Stimulated activated CD8-positive, alpha-beta memory T cell treated with anti-CD3 and anti-CD28 coated beads, Interleukin-15, amount 100 ng/mL, for 48 hours (primary cell): ENCODE measurements around the gene EPHA1.
"Not testable (repeated sequence)": the region's sequence is repeated elsewhere in the genome, so short reads cannot be mapped to it uniquely, and the experiment has no call there.

Experiments
- DNase-seq, 2 donors: peaks; one replicate each; pipeline ENCODE4 v3.0.0-alpha.2; 2020; ENCODE audit warnings: low read depth in 2 of 2

The EPHA1 gene

DNA sequence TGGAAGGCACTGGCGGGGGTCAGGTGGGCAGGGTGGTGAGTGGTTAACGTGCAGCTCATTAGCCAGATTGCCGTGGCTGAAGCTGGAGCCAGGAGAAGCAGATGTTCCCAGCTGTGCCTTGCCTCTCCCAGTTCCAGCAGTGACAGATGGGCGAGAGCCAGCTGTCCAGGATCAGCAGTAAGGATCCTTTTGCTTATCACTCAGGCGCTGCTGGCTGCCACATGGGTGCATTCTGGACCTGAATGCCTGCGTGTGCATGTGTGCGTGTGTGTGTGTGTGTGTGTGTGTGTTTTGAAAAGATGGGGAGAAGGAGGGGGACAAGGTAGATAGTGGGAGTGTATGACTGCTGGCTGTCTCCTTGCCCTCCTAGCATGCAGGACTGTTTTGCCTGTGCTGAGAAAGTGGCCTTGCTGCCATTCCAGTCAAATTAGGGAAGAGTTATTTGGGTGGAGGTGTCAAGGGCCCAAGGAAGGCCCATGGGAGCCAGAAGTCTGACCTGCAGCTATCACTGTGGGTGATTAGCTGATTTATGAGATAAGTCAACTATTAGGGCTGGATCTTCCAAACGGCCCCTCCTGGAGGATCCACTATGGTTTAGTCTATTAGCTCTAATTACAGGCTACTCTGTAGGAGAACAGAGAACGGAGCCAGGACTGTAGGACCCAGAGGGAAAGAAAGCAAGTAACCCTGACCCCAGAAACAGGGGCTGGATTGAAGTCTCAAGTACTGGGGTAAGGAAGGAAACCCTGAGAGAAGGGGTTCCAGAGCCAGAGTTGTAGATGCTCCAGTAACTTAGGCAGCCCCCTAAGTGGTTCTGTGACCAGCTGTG lies 3.3 kb downstream of the EPHA1 start:
- DNase-seq, result no peak

DNA sequence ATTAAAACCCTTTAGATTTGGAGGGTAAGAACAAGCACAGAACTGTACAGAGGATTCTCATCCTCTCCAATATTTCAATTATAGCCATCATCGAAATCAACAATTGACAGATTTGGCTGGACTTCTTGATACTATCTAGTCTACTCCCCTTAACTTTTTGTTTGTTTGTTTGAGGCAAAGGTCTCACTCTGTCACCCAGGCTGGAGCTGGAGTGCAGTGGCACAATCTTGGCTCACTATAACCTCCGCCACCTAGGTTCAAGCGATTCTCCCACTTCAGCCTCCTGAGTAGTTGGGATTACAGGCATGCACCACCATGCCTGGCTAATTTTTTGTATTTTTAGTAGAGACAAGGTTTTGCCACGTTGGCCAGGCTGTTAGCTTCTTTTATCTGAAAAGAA lies 6.4 kb downstream of the EPHA1 start:
- DNase-seq, result not testable (repeated sequence)

GRCh38 chr7:143401265-143401664 lies 7.4 kb downstream of the EPHA1 start:
- no peak for DNase-seq

- DNase-seq, result no peak
These were observed 9.0 kb downstream of the EPHA1 start for GRCh38 chr7:143399642-143400041.

DNA sequence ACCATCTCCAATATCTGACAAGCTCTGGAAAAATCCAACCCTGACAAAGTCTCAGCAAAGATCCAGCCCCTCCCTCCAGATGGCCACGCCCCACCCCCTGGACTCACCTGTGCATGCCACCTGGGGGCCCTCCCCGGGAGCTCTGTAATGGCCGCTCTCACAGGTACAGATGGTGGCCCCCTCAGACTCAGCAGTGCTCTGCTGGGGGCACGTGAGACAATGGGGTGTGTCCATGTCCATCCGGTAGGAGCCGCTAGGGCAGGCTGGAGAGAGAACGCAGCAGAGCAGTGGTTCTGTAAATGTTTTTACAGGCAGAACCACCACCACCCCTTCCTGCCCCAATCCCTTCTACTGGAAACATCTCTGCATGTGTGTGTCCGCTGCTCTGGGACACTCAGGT lies 9.5 kb downstream of the EPHA1 start:
- DNase-seq, result no peak

DNA sequence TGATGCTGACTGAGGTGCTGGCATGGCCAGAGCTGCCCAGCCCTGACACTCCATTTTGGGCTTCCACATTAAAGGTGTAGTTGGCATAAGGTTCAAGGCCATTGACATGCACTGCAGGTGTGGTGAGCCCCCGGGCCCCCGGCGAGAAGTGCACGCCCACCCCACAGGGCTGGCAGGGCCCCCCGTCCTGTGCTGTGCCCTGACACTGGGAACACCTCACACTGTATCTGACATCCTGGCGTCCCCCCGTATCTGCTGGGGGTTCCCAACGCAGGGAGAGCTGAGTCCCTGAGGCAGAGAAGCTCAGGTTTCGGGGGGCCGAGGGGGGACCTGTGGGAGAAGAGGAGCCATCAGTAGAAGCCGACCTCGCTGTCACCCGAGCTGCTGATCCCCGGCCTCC lies 10.0 kb downstream of the EPHA1 start:
- no peak for DNase-seq

- no peak for DNase-seq
These were observed 10.7 kb downstream of the EPHA1 start for GRCh38 chr7:143397710-143398530.

DNA sequence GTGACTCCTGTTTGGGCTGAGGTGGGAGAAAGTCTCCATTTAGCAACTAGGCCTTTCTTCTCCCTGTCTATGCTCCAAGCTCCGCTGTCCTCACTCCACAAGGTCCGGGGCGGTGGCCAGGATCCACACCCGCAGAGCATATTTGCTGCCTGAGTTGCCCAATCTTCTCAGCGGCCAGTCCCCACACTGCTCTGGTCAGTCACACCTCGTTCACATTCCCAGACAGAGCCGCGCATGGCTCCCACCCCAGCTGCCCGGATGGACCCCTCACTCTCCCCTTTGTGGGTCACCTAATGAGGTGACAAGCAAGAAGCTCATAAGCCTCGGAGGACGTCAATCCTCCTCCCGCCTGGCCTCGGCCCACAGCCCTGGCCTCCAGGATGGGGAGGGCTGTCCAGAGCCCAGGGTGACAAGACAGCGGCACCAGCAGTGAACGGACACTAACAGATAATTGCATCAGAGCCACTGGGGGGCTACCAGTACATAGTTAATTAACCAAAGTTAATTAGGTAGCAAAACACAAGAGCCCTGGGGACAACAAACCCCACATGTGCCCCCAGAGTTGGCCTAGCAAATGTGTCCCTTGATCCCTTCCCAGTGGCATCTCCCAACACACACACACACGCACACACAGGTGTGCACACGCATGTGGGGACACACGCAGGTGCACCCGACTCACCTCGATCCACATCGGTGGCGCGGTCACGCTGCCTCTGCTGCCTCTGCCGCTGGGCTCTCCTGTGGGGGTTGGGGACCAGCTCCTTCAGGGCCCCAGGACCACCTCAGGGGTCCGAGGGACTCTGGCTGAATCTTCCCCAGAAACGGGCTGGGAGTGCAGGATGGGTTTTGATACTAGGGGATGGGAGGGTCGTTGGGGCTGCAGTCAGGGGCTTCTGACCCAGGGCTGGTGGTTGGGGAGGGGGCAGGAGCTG lies 11.8 kb downstream of the EPHA1 start:
- no peak for DNase-seq

DNA sequence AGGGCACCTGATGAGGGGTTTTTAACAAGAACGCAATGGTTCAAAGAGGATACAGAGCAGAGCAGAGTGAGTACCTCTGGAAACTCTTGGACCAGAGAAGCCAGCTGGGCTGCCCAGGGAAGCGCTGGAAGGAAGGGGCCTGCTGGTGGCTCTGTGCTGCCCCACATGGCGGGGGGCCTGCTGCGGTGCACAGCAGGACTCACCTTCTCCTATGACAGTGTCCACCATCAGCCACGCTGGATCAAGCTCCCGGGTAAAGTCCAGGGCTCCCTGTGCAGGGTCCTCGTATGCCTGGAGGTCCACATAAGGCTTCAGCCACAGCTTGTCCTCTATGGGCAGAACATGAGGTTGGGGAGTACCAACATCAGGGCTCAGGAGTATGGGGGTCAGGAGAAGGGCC lies 12.5 kb downstream of the EPHA1 start:
- no peak for DNase-seq

- no peak for DNase-seq
These were observed 13.2 kb downstream of the EPHA1 start for GRCh38 chr7:143395187-143396149.

- no peak for DNase-seq
These were observed 13.9 kb downstream of the EPHA1 start for GRCh38 chr7:143394777-143395176.

DNA sequence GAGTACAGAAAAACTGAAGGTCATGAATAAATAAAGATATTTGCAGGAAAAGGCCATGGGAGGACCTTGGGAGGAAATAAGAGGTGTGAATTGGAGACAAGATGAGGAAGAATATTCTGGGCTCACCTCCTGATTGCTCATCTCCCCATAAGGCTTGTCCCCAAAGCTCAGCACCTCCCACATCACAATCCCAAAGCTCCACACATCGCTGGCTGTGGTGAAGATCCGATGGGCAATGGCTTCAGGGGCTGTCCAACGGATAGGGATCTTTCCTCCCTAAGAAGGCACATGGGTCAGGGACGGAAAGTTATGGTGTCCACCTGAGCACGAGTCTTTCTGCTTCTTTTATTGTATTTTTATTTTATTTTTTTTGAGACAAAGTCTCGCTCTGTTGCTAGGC lies 14.6 kb downstream of the EPHA1 start:
- DNase-seq, result no peak

DNA sequence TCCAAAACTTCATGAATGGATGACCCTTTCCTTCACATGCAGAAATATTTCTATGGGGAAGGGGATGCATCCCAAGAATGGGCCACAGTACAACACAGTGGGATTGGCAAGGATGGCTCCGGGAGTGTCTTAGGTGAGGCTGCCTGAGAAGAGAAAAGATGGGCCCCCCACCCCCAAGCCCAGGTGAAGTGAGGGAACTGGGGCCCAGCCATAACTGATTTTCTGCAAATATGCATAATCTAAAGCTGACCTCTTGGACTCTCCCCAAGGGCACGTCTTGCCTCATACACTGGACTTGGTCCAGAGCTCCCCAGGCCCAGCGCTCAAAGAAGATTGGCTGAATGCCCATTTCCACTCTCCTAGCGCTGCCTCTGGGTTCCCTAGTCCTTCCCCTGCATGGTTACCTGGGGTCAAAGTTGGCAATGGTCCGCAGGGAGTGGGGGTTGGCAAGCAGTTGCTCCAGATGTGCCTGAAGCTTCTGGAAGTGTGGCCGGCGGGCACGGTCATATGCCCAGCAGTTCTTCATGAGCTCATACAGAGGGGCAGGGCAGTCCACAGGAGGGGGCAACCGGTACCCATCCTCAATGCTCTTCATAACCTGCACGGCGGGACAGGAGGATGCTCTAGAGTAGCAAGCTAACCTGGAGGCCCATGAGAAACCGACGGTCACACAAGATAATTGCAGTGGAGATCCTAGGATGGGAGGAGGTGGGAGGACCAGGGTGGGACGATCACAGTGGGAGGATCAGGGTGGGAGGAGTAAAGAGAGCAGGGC lies 15.2 kb downstream of the EPHA1 start:
- no peak for DNase-seq

GRCh38 chr7:143392875-143393266 lies 15.8 kb downstream of the EPHA1 start:
- DNase-seq, result no peak

DNA sequence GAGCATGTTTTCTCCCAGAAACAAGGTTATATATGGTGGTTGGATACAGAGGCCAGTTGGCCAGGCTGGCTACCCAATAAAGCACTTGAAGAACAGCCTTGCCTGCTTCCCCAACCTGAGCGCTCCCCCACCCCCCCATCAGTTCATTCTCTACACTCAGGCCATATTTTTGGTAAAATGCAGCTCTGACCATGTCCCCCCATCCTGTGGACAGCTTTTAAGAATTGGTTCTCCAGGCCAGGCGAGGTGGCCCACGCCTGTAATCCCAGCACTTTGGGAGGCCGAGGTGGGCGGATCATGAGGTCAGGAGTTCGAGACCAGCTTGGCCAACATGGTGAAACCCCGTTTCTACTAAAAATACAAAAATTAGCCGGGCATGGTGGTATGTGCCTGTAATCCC lies 16.2 kb downstream of the EPHA1 start:
- DNase-seq, result not testable (repeated sequence)

DNA sequence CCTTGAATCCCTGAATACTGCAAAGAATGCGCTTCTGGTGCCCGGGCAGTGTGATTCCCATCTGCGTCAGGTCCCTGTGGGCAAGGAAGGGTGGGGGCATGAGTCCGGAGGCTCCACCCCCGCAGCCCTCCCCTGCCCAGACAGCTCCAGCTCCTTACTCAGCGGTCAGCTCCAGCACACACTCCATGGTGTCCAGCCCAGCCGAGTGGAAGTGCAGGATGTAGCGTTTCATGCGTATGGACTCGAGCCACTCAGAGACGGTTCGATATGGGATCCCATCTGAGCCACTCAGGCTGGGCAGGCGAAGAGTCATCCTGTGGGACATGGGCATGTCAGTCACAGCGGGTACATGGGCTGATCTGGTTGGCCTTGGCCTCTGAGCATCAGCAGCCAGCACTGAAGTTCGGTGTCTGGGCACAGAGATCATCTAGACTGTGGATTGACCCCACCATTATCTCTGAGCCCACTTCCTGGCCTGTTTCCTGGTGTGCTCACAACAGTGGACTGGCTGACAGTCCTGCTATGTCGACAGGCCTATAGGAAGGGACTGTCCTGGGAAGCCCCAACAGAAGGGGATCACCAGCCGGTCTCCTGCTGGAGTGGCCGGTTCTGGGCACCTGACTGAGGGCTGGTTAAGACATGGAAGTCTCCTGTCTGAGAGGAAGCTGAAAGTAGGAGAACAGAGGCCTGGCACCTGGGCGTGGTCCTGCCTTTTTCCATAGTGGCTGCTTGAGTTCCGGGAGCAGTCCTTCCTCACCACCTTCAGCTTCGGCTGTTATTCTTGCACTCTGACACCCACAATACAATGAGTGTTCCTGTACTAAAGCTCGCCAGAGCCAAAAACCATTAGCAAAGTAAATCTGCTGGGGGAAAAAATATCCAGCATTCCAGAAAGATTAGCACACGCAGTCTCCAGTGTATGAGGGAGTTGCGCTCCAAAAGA lies 16.9 kb downstream of the EPHA1 start:
- no peak for DNase-seq

DNA sequence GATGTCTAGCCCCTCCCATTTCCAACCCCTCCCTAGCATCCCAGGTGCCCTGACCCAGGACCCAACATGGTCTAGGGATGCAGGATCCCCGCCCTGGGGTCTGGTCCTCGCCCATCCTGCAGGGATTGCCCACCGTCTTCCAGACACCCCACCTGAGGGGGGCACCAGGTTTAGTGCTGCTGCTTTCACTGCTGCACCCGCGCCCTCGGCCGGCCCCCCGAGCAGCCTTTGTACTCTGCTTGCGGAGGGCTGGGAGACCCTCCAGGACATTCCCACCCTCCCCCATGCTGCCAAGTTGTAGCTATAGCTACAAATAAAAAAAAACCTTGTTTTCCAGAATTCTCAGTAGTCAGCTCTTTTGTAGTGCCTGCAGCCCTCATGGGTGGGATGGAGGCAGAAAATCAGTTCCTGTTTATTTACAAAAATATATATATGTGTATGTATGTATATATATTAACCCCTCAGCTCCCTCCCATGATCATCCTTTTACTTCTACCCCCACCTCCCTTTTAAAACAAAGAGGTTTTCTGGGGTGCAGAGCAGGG lies 17.8 kb downstream of the EPHA1 start:
- DNase-seq, result no peak

DNA sequence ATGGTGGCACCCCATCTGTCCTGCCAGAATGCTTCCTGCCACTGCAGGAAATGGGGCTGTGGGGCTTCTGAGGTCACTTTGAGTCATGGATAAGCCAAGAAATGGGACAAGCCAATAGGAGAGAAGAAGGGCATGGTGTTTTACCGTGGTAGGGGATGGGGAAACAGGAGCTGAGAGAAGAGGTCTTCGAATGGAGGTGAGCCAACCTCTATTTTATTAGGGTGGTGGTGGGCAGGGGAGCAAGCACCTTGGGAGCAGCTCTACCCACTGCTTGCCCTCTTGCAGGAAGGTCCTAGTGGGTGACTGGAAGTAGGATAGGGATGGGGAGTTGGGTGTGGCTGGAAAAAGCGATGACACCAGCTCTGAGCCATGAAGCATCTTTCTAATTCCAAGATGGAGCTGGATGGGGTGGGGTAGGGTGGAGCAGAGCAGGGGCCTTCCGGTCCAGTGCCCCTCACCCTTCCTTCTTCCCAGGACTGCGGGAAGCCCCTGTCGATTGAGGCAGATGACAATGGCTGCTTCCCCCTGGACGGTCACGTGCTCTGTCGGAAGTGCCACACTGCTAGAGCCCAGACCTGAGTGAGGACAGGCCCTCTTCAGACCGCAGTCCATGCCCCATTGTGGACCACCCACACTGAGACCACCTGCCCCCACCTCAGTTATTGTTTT lies 18.4 kb downstream of the EPHA1 start:
- DNase-seq, result no peak
